Caco-2 (cell line): ENCODE results near the gene AMOTL2. TPM values are rescaled to one million over a fixed set of nuclear protein-coding genes. Genes with fewer than 3 reads are reported as not detected.

Experiments used
- BruUV-seq: library from RNA; stranded (reverse); fragments of 400-500 nt; replicated peaks from 2 replicates; lab custom pipeline; 2021; lab: Mats Ljungman, UMichigan
- CTCF ChIA-PET: fragments of 300-600 bp; sonication (Branson Sonifier 250); formaldehyde crosslinking; loops from one replicate; lab custom pipeline; 2022; ENCODE audit warnings: antibody characterized with exemption; lab: Charles Lee
- POLR2A ChIA-PET: fragments of 300-600 bp; sonication (Branson Sonifier 250); formaldehyde crosslinking; loops from one replicate; lab custom pipeline; 2022; ENCODE audit warnings: antibody characterized with exemption; lab: Charles Lee
- DNase-seq, 2 experiments: peaks; one replicate each; pipeline versions ENCODE4 v3.0.0 to v3.0.0-alpha.2; 2020 to 2022
- H3K27me3 ChIP-seq: replicated peaks from 2 replicates; pipeline ENCODE4 v1.6.0; 2011; ENCODE audit warnings: low read length; ENCODE audit not compliant: control insufficient read depth, insufficient read depth
- H3K36me3 ChIP-seq: 2 replicates; pipeline ENCODE4 v1.5.1; 2011; ENCODE audit warnings: low read length; ENCODE audit not compliant: control insufficient read depth, insufficient read depth
- H3K4me1 ChIP-seq: fragments of 250-450 bp; sonication (Bioruptor Pico); 2 replicates; pipeline ENCODE4 v1.5.1; 2020; ENCODE audit warnings: mild to moderate bottlenecking
- H3K4me3 ChIP-seq: 2 replicates; pipeline ENCODE4 v1.5.1; 2011; ENCODE audit warnings: low read depth, mild to moderate bottlenecking, control low read depth, low read length
- H3K9me3 ChIP-seq: fragments of 250-450 bp; sonication (Bioruptor Pico); 2 replicates; pipeline ENCODE4 v1.5.1; 2020; ENCODE audit warnings: mild to moderate bottlenecking, moderate library complexity
- H3K27ac Mint-ChIP-seq: one replicate; pipeline ENCODE4 v1.8.0; 2022; ENCODE audit warnings: mixed read lengths; ENCODE audit not compliant: unreplicated experiment
- H3K27me3 Mint-ChIP-seq: one replicate; pipeline ENCODE4 v1.8.0; 2022; ENCODE audit warnings: mixed read lengths; ENCODE audit not compliant: insufficient read depth, unreplicated experiment
- H3K36me3 Mint-ChIP-seq: one replicate; pipeline ENCODE4 v1.8.0; 2022; ENCODE audit warnings: mild to moderate bottlenecking, mixed read lengths; ENCODE audit not compliant: insufficient read depth, unreplicated experiment
- H3K4me1 Mint-ChIP-seq: one replicate; pipeline ENCODE4 v1.8.0; 2022; ENCODE audit warnings: low read depth, mixed read lengths; ENCODE audit not compliant: unreplicated experiment
- H3K4me3 Mint-ChIP-seq: one replicate; pipeline ENCODE4 v1.8.0; 2022; ENCODE audit warnings: mild to moderate bottlenecking, moderate library complexity, mixed read lengths; ENCODE audit not compliant: unreplicated experiment
- H3K9me3 Mint-ChIP-seq: one replicate; pipeline ENCODE4 v1.8.0; 2022; ENCODE audit warnings: mixed read lengths; ENCODE audit not compliant: unreplicated experiment
- intact Hi-C: fragments of 100-400 bp; cut with micrococcal nuclease; formaldehyde crosslinking; loops from one replicate; pipeline ENCODE4 v1.10.0; 2022; ENCODE audit not compliant: unreplicated experiment
- total RNA-seq: library from RNA; stranded (reverse); gene quantifications from 2 replicates; pipeline ENCODE4 v1.2.3, GENCODE V29; 2022
- TF ChIP-seq, protein P1 (sequence below), 2 experiments: fragments of 200-600 bp in 1 of 2; IDR thresholded peaks; 1 replicate in 1 of 2; 2 replicates in 1 of 2; pipeline versions ENCODE4 v1.5.1 to v1.8.0; 2011 to 2022; ENCODE audit warnings: antibody characterized with exemption in 1 of 2, control low read depth in 1 of 2, inconsistent platforms in 1 of 2, low read depth in 1 of 2, low read length in 1 of 2, mild to moderate bottlenecking in 1 of 2, moderate library complexity in 1 of 2; ENCODE audit not compliant: insufficient read depth in 1 of 2, severe bottlenecking in 1 of 2, unreplicated experiment in 1 of 2

The AMOTL2 gene
- total RNA-seq, 1 experiment from 2014 or later, result 271 TPM

DNA sequence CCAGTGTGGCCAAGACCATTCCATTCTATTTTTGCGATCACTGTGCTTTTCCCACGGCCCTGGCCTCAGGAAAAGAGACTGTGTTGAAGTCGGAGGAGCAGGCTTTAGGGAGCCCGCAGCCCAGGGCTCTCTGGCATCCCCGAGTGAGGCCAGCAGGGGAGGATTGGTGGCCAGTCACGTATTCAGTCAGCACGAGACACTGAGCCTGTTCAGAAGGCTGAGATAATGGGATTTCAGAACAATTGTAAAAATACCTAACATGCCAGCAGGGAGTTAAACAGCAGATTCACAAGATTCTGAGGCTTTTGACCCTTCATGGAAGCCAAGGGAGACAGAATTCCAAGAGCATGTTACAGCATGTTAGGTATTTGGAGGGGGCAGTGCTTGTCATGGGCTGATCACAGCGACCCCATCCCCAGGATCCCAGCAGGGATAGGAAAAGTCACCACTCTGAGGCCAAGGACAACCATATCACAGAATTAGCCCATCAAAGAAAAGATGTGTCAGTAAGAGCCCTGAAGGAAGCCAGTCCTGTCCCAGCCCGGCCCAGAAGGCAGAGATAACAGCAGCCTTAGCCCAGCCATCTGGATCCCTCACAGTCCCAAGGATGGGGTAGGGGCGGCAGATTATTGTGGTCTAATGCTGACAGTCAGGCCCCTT is 40.6 kb downstream of the AMOTL2 start:
- H3K36me3 Mint-ChIP-seq, result peaks cover 33% of the 10 kb centered on the region
- peaks cover 8% of the 10 kb centered on the region for H3K9me3 Mint-ChIP-seq
- no peaks in the 10 kb centered on the region for H3K36me3 ChIP-seq
- H3K9me3 ChIP-seq, result no peaks in the 10 kb centered on the region
- peak overlapping the region; percentile 95 for H3K27ac Mint-ChIP-seq
- H3K4me1 Mint-ChIP-seq, result peaks cover 81% of the 10 kb centered on the region
- ChIA-PET POLR2A (interaction anchor here (0.6 to 2.3 kb wide), 5 partner anchors 18 to 41 kb away, joined by 3 to 15 read pairs (median 3); no protein-coding TSS in a partner anchor), CTCF (no interaction called here)
- no peaks in the 10 kb centered on the region for H3K27me3 Mint-ChIP-seq
- intact Hi-C loops, result loop anchor here (1.0 kb wide), 3 partner anchors 19 to 40 kb away; no protein-coding TSS in a partner anchor
- TF ChIP-seq, protein P1, sequence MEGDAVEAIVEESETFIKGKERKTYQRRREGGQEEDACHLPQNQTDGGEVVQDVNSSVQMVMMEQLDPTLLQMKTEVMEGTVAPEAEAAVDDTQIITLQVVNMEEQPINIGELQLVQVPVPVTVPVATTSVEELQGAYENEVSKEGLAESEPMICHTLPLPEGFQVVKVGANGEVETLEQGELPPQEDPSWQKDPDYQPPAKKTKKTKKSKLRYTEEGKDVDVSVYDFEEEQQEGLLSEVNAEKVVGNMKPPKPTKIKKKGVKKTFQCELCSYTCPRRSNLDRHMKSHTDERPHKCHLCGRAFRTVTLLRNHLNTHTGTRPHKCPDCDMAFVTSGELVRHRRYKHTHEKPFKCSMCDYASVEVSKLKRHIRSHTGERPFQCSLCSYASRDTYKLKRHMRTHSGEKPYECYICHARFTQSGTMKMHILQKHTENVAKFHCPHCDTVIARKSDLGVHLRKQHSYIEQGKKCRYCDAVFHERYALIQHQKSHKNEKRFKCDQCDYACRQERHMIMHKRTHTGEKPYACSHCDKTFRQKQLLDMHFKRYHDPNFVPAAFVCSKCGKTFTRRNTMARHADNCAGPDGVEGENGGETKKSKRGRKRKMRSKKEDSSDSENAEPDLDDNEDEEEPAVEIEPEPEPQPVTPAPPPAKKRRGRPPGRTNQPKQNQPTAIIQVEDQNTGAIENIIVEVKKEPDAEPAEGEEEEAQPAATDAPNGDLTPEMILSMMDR (IDR thresholded peaks at IDR 0.05; ENCODE audit: insufficient read depth in 1 of 2, low read depth in 1 of 2, low read length in 1 of 2, severe bottlenecking in 1 of 2, unreplicated experiment in 1 of 2), result peak; percentile 36 to 39
- H3K4me3 Mint-ChIP-seq, result peak overlapping the region; percentile 55
- H3K27me3 ChIP-seq, result no peaks in the 10 kb centered on the region
- H3K4me1 ChIP-seq, result peaks cover 93% of the 10 kb centered on the region
- peak; percentile 88 to 93 for DNase-seq
- H3K4me3 ChIP-seq, result no peak overlapping the region
- BruUV-seq, result no TSS peak

- Mint-ChIP-seq H3K4me3 (peak overlapping the region; percentile 69), H3K4me1 (peaks cover 77% of the 10 kb centered on the region), H3K27ac (peak overlapping the region; percentile 95), H3K9me3 (peaks cover 8% of the 10 kb centered on the region), H3K36me3 (peaks cover 33% of the 10 kb centered on the region), H3K27me3 (no peaks in the 10 kb centered on the region)
- H3K9me3 ChIP-seq, result no peaks in the 10 kb centered on the region
- H3K27me3 ChIP-seq, result no peaks in the 10 kb centered on the region
- no TSS peak for BruUV-seq
- ChIA-PET POLR2A (interaction anchor here (0.9 to 2.2 kb wide), 9 partner anchors 8 to 41 kb away, joined by 3 to 13 read pairs (median 7); partner anchors contain the start of gene AMOTL2), CTCF (interaction anchor here (1.0 to 1.5 kb wide), 4 partner anchors 13 to 141 kb away, joined by 3 to 4 read pairs (median 4); no protein-coding TSS in a partner anchor)
- H3K36me3 ChIP-seq, result no peaks in the 10 kb centered on the region
- H3K4me3 ChIP-seq, result no peak overlapping the region
- TF ChIP-seq, protein P1 (IDR thresholded peaks at IDR 0.05; ENCODE audit: insufficient read depth in 1 of 2, low read depth in 1 of 2, low read length in 1 of 2, severe bottlenecking in 1 of 2, unreplicated experiment in 1 of 2), result no peak
- peaks cover 93% of the 10 kb centered on the region for H3K4me1 ChIP-seq
- intact Hi-C loops, result no loop called here
- DNase-seq, result peak in 1 of 2 experiments; percentile 30
These were observed 41.9 kb downstream of the AMOTL2 start for GRCh38 chr3:134332344-134332743.

GRCh38 chr3:134331811-134332199 is 42.4 kb downstream of the AMOTL2 start:
- H3K27me3 Mint-ChIP-seq, result no peaks in the 10 kb centered on the region
- H3K4me1 ChIP-seq, result peaks cover 92% of the 10 kb centered on the region
- peak overlapping the region; percentile 95 for H3K27ac Mint-ChIP-seq
- H3K36me3 Mint-ChIP-seq, result peaks cover 38% of the 10 kb centered on the region
- no peak overlapping the region for H3K4me3 ChIP-seq
- H3K9me3 ChIP-seq, result no peaks in the 10 kb centered on the region
- TSS peak; percentile 25 for BruUV-seq
- peaks cover 8% of the 10 kb centered on the region for H3K9me3 Mint-ChIP-seq
- no peak for DNase-seq
- H3K36me3 ChIP-seq, result no peaks in the 10 kb centered on the region
- peaks cover 77% of the 10 kb centered on the region for H3K4me1 Mint-ChIP-seq
- ChIA-PET POLR2A (interaction anchor here (0.8 to 2.2 kb wide), 11 partner anchors 8 to 42 kb away, joined by 3 to 13 read pairs (median 7); partner anchors contain the start of gene AMOTL2), CTCF (interaction anchor here (0.9 to 1.5 kb wide), 6 partner anchors 9 to 142 kb away, joined by 3 to 5 read pairs (median 4); no protein-coding TSS in a partner anchor)
- peak overlapping the region; percentile 69 for H3K4me3 Mint-ChIP-seq
- intact Hi-C loops, result loop anchor here (1.0 kb wide), 1 partner anchor 7 kb away; no protein-coding TSS in a partner anchor
- TF ChIP-seq, protein P1 (IDR thresholded peaks at IDR 0.05; ENCODE audit: insufficient read depth in 1 of 2, low read depth in 1 of 2, low read length in 1 of 2, severe bottlenecking in 1 of 2, unreplicated experiment in 1 of 2), result no peak
- no peaks in the 10 kb centered on the region for H3K27me3 ChIP-seq
